HS-27A (cell line): ENCODE results near the gene DNAJB6.

Experiments used
- DNase-seq: peaks from one replicate; pipeline ENCODE4 v3.0.0-alpha.2; 2012; ENCODE audit warnings: low read depth, missing footprints

Gene DNAJB6

GRCh38 chr7:157428554-157428945 lies 91.7 kb downstream of the DNAJB6 start:
- no peak for DNase-seq

DNA sequence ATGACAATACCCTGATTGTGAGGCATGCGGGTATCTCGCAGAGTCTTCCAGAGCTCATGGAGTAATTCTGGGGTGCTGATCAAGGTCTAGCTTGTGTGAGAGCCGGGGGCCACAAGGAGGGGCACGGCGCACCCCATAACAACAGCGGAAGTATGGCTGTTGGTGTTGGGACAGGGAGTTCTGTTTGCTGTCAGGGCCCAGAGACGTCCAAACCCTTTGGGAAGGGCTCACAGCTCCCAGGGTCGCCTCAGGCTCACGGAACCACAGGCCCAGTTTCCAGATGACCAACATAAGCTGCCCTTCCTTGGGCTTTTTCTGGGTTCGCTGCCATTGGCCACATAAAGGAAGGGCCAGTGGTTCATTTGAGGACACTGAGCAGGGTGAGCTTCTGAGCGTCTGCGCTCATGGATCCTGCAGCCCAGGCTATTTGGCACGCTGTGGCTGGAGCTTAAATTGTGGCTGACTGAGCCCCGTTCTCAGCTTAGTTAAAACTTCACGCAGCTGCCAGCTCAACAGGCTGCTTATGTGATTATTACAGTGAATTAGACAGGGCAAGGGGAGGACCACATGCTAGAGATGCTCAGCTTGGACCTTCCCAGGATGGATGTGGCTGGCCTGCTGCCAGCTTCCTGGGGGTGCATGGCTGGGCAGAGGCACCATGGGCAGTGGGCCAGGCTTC lies 92.3 kb downstream of the DNAJB6 start:
- DNase-seq, result no peak

DNA sequence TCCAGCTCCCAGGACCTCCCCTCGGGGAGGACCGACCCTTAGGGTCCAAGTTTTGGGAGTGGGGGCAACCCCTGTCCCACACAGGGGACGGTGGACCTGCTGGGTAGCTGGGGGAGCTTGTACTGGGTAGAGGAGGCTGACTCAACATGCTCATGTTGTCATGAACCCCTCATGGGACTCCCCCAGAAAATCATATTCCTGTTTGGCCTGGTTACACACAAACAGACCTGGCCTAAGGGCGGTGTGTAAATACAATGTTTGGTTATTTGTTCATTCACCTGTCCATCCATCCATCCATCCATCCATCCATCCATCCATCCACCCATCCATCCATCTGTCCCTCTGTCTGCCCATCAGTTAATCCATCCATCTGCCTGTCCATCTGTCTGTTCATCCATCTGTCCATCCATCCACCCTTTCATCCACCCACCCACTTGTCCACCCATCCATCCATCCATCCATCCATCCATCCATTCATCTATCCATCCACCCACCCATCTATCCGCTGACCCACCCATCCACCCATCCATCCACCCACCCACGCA lies 92.9 kb downstream of the DNAJB6 start:
- no peak for DNase-seq

GRCh38 chr7:157430721-157431120 lies 93.9 kb downstream of the DNAJB6 start:
- no peak for DNase-seq

DNA sequence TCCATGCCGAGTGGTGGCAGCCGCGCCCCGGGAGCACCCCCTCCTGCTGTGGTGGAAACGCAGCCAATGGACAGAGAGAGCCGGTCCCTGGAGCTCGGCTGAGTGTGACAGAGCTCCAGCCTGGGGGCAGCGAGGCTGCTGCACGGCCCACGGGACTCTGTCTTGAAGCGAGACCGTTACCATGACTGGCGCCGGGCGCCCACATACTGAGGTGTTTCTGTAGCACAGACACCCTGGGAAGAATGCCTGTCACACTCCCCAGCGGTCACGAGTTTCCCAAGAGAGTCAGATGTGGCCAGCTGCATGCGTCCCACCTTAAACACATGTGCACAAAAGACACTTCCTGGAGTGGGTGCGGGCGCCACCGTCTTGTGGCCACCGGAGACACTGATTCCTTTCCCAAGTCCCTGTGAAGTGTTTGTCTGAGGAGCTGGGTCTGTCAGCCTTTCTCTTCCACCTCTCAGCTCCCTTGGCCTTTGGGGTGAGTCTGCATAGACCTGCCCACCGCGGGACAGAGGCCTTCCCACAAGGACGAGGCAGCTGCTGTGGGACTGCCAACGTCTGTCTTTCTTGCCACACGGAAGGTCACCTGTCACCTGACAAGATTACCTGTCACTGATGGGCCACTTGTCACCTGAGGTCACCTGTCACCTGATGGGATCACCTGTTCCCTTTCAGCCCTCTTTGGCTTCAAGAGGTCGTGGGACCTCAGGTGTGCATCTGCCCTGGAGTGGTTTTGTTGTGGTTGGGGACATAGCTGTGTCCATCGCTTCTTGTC lies 94.6 kb downstream of the DNAJB6 start:
- no peak for DNase-seq

DNA sequence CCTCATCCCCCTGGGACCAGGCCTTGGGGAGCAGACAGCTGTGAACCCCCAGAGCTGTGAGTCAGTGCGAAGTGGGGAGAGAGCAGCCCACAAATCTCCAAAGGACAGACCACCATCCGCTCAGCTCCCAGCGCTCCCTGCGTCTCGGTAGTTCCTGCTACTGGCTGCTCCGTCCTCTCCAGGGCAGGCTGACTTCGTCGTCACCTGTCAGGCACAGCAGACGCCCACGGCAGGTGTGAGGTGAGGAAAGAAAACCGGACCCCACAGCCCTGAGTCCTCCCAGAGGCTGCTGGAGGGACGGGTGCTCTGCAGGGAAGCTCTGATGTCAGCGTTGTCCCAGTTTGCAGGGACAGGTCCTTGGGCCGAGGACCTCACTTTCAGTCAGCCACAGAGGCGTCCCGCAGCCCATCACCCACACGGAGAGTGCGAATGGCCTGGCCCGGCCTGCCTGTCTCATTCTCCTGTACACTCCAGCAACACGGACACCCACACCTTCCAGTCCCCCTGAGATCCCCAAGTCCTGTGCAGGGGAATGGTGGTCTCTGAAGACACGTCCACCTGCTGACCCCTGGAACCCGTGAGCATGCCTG lies 95.2 kb downstream of the DNAJB6 start:
- DNase-seq, result no peak

GRCh38 chr7:157432541-157432956 lies 95.7 kb downstream of the DNAJB6 start:
- DNase-seq, result no peak

GRCh38 chr7:157432957-157433576 lies 96.3 kb downstream of the DNAJB6 start:
- no peak for DNase-seq

- no peak for DNase-seq
These were observed 96.8 kb downstream of the DNAJB6 start for GRCh38 chr7:157433628-157434027.

DNA sequence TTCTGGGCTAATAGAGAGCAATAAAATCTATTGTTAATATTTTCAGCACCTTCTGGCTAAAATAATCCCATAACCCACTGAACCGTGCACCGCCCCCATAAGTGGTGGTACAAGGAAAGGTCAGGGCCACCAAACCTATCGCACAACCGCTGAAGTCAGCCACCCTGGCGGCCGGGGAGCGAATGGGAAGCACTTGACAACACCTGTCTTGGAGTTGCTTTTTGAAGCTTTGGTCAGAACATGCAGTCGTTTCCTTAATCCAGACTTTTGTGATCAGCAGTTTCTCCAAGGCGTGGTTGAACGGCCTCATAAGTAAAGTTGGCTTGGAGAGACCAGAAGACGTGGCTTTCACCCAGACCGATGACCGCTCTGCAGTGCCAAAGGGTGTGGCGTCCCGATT lies 97.4 kb downstream of the DNAJB6 start:
- DNase-seq, result no peak

DNA sequence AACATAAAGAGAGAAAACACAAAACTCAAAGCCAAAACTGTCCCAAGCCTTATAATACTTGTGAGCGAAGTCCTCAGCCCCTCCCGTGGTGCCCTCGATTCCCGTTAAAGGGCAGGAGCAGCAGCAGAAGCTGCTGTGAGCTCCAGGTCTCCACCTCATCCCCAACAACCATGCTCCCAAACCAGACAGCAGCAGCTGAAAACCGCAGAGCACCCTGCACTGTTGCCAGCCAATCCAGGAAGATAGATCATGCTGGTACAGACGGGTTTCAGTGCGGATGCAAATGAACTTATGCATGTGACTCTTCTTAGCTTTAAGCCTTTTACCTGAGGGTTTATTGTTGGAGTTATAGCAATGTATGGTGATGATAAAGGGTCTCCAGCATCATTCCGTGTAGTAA lies 97.9 kb downstream of the DNAJB6 start:
- no peak for DNase-seq

DNA sequence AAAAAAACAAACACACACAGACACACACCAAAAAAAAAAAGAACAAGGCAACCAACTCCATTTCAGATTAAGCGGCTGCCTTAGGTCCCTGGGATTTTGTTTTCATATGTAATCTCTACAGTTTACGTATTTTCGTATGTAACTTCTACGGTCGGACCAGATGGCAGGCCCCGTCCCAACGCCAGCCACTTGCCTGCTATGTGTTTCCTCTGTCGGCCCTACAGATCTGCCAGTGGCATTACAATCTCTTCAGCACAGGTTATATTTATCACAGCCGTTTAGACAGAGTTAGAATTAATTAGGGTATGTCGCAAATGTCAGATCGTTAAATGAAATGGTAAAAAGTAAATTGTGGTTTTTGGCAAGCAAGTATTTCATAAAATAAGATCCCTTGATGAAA lies 99.3 kb downstream of the DNAJB6 start:
- no peak for DNase-seq

DNA sequence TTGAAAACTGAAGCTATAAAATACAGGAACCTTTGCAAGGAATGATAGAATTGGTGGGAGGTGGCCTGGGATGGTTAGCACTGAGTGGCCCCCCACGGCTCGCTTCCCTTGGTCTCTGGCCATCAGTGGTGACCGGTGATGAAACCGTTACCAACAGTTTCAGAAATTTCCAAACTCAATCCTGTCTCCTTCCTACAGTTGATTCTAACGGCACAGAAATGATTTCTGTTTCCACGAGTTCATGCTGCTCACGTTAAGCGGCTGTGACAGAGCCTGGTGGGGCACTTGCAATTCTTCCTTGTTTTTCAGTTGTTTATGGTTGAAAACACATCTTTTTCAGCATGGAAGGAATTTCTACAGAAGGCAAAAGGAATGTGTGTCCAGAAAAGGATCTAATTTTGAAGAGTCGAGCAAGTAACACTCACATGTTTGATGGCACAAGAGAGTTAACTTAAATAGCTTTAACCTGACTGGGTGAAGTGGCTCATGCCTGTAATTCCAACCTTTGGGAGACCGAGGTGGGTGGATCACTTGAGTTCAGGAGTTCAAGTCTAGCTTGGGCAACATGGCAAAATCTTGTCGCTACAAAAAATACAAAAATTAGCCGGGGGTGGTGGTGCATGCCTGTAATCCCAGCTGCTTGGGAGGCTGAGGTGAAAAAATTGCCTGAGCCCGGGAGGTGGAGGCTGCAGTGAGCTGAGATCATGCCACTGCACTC lies 100.1 kb downstream of the DNAJB6 start:
- DNase-seq, result no peak

GRCh38 chr7:157437519-157438061 lies 100.8 kb downstream of the DNAJB6 start:
- no peak for DNase-seq

GRCh38 chr7:157438121-157439025 lies 101.6 kb downstream of the DNAJB6 start:
- DNase-seq, result no peak

GRCh38 chr7:157439149-157439548 lies 102.3 kb downstream of the DNAJB6 start:
- no peak for DNase-seq

GRCh38 chr7:157439761-157440160 lies 103.0 kb downstream of the DNAJB6 start:
- no peak for DNase-seq

GRCh38 chr7:157440346-157441022 lies 103.7 kb downstream of the DNAJB6 start:
- no peak for DNase-seq

- DNase-seq, result no peak
These were observed 104.2 kb downstream of the DNAJB6 start for GRCh38 chr7:157441023-157441399.

DNA sequence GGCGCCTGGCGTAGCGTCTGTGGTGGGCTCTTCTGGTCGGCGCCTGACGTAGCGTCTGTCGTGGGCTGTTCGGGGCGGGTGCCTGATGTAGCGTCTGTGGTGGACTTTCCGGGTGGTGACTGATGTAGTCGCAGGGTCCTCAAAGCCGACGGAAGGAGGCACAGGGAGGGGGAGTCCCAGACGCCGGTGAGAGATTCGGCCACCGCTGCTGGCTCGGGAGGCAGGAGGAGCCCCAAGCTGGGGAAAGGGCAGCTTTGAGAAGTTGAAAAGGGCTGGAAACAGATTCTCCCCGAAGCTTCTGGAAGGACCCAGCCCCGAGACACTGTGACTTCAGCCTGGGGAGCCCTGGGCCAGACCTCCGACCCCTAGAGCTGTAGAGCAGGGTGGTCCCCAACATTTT lies 105.7 kb downstream of the DNAJB6 start:
- no peak for DNase-seq
